GM19025 (cell line): ENCODE measurements around the gene LOXL4.

ENCODE experiments used
- ATAC-seq: cut with Tn5 transposase; IDR thresholded peaks from one replicate; pipeline ENCODE4 v1.9.1; 2021; ENCODE audit warnings: mild to moderate bottlenecking, low read depth, moderate library complexity; ENCODE audit not compliant: unreplicated experiment

Gene LOXL4

GRCh38 chr10:98267894-98268693 lies at the start of gene LOXL4:
Gene LOXL4 (minus strand): TSS chr10:98268194. CDS start chr10:98263019, 5,175 bp downstream.
- ATAC-seq = no peak

GRCh38 chr10:98316661-98317060 lies 48.7 kb upstream of the LOXL4 start:
- ATAC-seq = no peak

- ATAC-seq = no peak
Observed at GRCh38 chr10:98316170-98316569, 48.2 kb upstream of the LOXL4 start.

- no peak for ATAC-seq
Observed at GRCh38 chr10:98314532-98315284, 46.7 kb upstream of the LOXL4 start.

- ATAC-seq = no peak
Observed at GRCh38 chr10:98313598-98313997, 45.6 kb upstream of the LOXL4 start.

- no peak for ATAC-seq
Observed at GRCh38 chr10:98312822-98313221, 44.8 kb upstream of the LOXL4 start.

- ATAC-seq = no peak
Observed at GRCh38 chr10:98312349-98312748, 44.4 kb upstream of the LOXL4 start.

GRCh38 chr10:98310701-98311100 lies 42.7 kb upstream of the LOXL4 start:
- no peak for ATAC-seq

GRCh38 chr10:98309366-98310355 lies 41.7 kb upstream of the LOXL4 start:
- ATAC-seq = no peak

GRCh38 chr10:98308669-98309365 lies 40.8 kb upstream of the LOXL4 start:
- ATAC-seq = no peak

- ATAC-seq = no peak
Observed at GRCh38 chr10:98307916-98308541, 40.0 kb upstream of the LOXL4 start.

GRCh38 chr10:98306501-98306900 lies 38.5 kb upstream of the LOXL4 start:
- no peak for ATAC-seq

GRCh38 chr10:98303569-98303968 lies 35.6 kb upstream of the LOXL4 start:
- no peak for ATAC-seq

- ATAC-seq = no peak
Observed at GRCh38 chr10:98302741-98303365, 34.9 kb upstream of the LOXL4 start.

GRCh38 chr10:98301664-98302319 lies 33.8 kb upstream of the LOXL4 start:
- no peak for ATAC-seq

GRCh38 chr10:98300526-98301229 lies 32.7 kb upstream of the LOXL4 start:
- ATAC-seq = no peak

GRCh38 chr10:98299341-98299740 lies 31.3 kb upstream of the LOXL4 start:
- no peak for ATAC-seq

- no peak for ATAC-seq
Observed at GRCh38 chr10:98296524-98296923, 28.5 kb upstream of the LOXL4 start.
